ENCODE results near the gene FIZ1.

- TF ChIP-seq KLF1 (tag by site-specific recombination; IDR thresholded peaks at IDR 0.05), result no peak; the same call in 1 of the 2 replicates
- no peak for TF ChIP-seq ZNF354C (tag by site-specific recombination; IDR thresholded peaks at IDR 0.05; ENCODE audit: borderline replicate concordance, low read depth)
- no peak for TF ChIP-seq TSHZ1 (tag by site-specific recombination; IDR thresholded peaks at IDR 0.05; ENCODE audit: borderline replicate concordance)
- TF ChIP-seq REST (tag by site-specific recombination; IDR thresholded peaks at IDR 0.05), result no peak
- no peak for TF ChIP-seq MEIS1 (CRISPR knock-in tag; IDR thresholded peaks at IDR 0.05; ENCODE audit: borderline replicate concordance)
Observed at GRCh38 chr19:55605637-55606470, 6.5 kb upstream of the FIZ1 start, which contains the start of gene ZNF865.

Data from HEK293 (cell line).